Measurements from ENCODE around the gene FAM50B.

- TF ChIP-seq POLR2A (IDR thresholded peaks at IDR 0.05; ENCODE audit: low read depth) = no peak
- no peak for TF ChIP-seq CTCF (IDR thresholded peaks at IDR 0.05)
- TF ChIP-seq POLR2AphosphoS5 (IDR thresholded peaks at IDR 0.05) = no peak
These were observed 793 bp upstream of the FAM50B start for GRCh38 chr6:3848380-3848779.
